Chondrocyte (in vitro differentiated cells): Measurements from ENCODE around the gene FOXP1. TPM values are rescaled to one million over a fixed set of nuclear protein-coding genes. Genes with fewer than 3 reads are reported as not detected.

ENCODE experiments used
- DNase-seq: peaks from one replicate; pipeline ENCODE4 v3.0.0; 2021; ENCODE audit warnings: mixed read lengths, low spot score
- H3K27ac Mint-ChIP-seq: one replicate; pipeline ENCODE4 v1.8.0; 2021; ENCODE audit warnings: mild to moderate bottlenecking, moderate library complexity, mixed read lengths; ENCODE audit not compliant: unreplicated experiment
- H3K27me3 Mint-ChIP-seq: 2 replicates; pipeline ENCODE4 v1.8.0; 2021; ENCODE audit warnings: low read depth, mixed read lengths
- H3K36me3 Mint-ChIP-seq: 2 replicates; pipeline ENCODE4 v1.8.0; 2021; ENCODE audit warnings: low read depth, mixed read lengths
- H3K4me1 Mint-ChIP-seq: 2 replicates; pipeline ENCODE4 v1.8.0; 2021; ENCODE audit warnings: low read depth, mild to moderate bottlenecking, mixed read lengths
- H3K4me3 Mint-ChIP-seq: one replicate; pipeline ENCODE4 v1.8.0; 2021; ENCODE audit warnings: mild to moderate bottlenecking, moderate library complexity, mixed read lengths; ENCODE audit not compliant: unreplicated experiment
- H3K9me3 Mint-ChIP-seq: 2 replicates; pipeline ENCODE4 v1.8.0; 2021; ENCODE audit warnings: low read depth, mixed read lengths
- CTCF ChIP-seq: fragments of 200-600 bp; sonication (generic); IDR thresholded peaks from 2 replicates; pipeline ENCODE4 v1.5.0; 2021; ENCODE audit warnings: antibody characterized with exemption, mild to moderate bottlenecking, moderate library complexity
- total RNA-seq: library from RNA; stranded (reverse); gene quantifications from 3 replicates; pipeline ENCODE4 v1.2.1, GENCODE V29; 2021

The FOXP1 gene
- total RNA-seq, 1 donor from 2014 or later: 206 TPM

GRCh38 chr3:71050166-71050537, 533.4 kb downstream of the FOXP1 start:
- H3K4me3 Mint-ChIP-seq: no peak overlapping the region
- H3K36me3 Mint-ChIP-seq: peaks cover 63% of the 10 kb centered on the region
- DNase-seq: no peak
- no peak for TF ChIP-seq CTCF
- no peaks in the 10 kb centered on the region for H3K9me3 Mint-ChIP-seq
- H3K4me1 Mint-ChIP-seq: peaks cover 99% of the 10 kb centered on the region
- H3K27ac Mint-ChIP-seq: peak overlapping the region; percentile 80
- no peaks in the 10 kb centered on the region for H3K27me3 Mint-ChIP-seq

- DNase-seq: no peak
- no peaks in the 10 kb centered on the region for H3K27me3 Mint-ChIP-seq
These were observed 534.6 kb downstream of the FOXP1 start for GRCh38 chr3:71048948-71049347.

GRCh38 chr3:71047616-71048531, 535.7 kb downstream of the FOXP1 start:
- no peak for TF ChIP-seq CTCF
- no peak for DNase-seq
- H3K9me3 Mint-ChIP-seq: no peaks in the 10 kb centered on the region
- H3K36me3 Mint-ChIP-seq: peaks cover 54% of the 10 kb centered on the region
- no peak overlapping the region for H3K4me3 Mint-ChIP-seq
- H3K4me1 Mint-ChIP-seq: peaks cover 76% of the 10 kb centered on the region
- H3K27me3 Mint-ChIP-seq: no peaks in the 10 kb centered on the region
- H3K27ac Mint-ChIP-seq: peak overlapping the region; percentile 57

More at GRCh38 chr3:71048948-71049347, 534.6 kb downstream of the FOXP1 start:
- peaks cover 62% of the 10 kb centered on the region for H3K36me3 Mint-ChIP-seq
- no peaks in the 10 kb centered on the region for H3K9me3 Mint-ChIP-seq
- H3K4me1 Mint-ChIP-seq: peaks cover 87% of the 10 kb centered on the region
- H3K27ac Mint-ChIP-seq: peak overlapping the region; percentile 57
- no peak for TF ChIP-seq CTCF
- H3K4me3 Mint-ChIP-seq: no peak overlapping the region

- no peaks in the 10 kb centered on the region for H3K9me3 Mint-ChIP-seq
- no peaks in the 10 kb centered on the region for H3K27me3 Mint-ChIP-seq
- TF ChIP-seq CTCF: no peak
- no peak for DNase-seq
- peaks cover 52% of the 10 kb centered on the region for H3K36me3 Mint-ChIP-seq
- peaks cover 65% of the 10 kb centered on the region for H3K4me1 Mint-ChIP-seq
- H3K4me3 Mint-ChIP-seq: no peak overlapping the region
- H3K27ac Mint-ChIP-seq: peak overlapping the region; percentile 47
These were observed 536.7 kb downstream of the FOXP1 start for GRCh38 chr3:71046791-71047190.

GRCh38 chr3:71045917-71046282, 537.6 kb downstream of the FOXP1 start:
- Mint-ChIP-seq H3K27ac (peak overlapping the region; percentile 77), H3K27me3 (no peaks in the 10 kb centered on the region), H3K4me3 (no peak overlapping the region), H3K9me3 (no peaks in the 10 kb centered on the region), H3K36me3 (peaks cover 51% of the 10 kb centered on the region), H3K4me1 (peaks cover 61% of the 10 kb centered on the region)
- DNase-seq: no peak
- no peak for TF ChIP-seq CTCF
